HEK293 (cell line): ENCODE measurements around the gene ZNF607.

Experiments used
- GFI1B ChIP-seq: fragments of 450-650 bp; formaldehyde crosslinking; IDR thresholded peaks from 2 replicates; pipeline ENCODE4 v1.5.1; 2016; ENCODE audit warnings: missing biosample characterization, missing genetic modification characterization
- IKZF3 ChIP-seq: fragments of 450-650 bp; IDR thresholded peaks from 2 replicates; pipeline ENCODE4 v1.5.0; 2018; ENCODE audit warnings: missing biosample characterization, mild to moderate bottlenecking, missing genetic modification characterization, moderate library complexity
- MYNN ChIP-seq: fragments of 450-650 bp; formaldehyde crosslinking; IDR thresholded peaks from 2 replicates; pipeline ENCODE4 v1.5.1; 2016; ENCODE audit warnings: missing biosample characterization, missing genetic modification characterization, borderline replicate concordance
- REPIN1 ChIP-seq: fragments of 450-650 bp; formaldehyde crosslinking; IDR thresholded peaks from 2 replicates; pipeline ENCODE4 v1.5.1; 2017; ENCODE audit warnings: missing biosample characterization, missing genetic modification characterization, low read depth
- SP3 ChIP-seq: fragments of 450-650 bp; formaldehyde crosslinking; IDR thresholded peaks from 2 replicates; pipeline ENCODE4 v1.5.1; 2016; ENCODE audit warnings: missing biosample characterization, missing genetic modification characterization
- TRIM28 ChIP-seq: IDR thresholded peaks from 2 replicates; pipeline ENCODE4 v1.6.1; 2011; ENCODE audit warnings: low read length, control low read depth, borderline replicate concordance
- ZEB2 ChIP-seq: fragments of 450-650 bp; formaldehyde crosslinking; IDR thresholded peaks from 2 replicates; pipeline ENCODE4 v1.5.1; 2016; ENCODE audit warnings: missing biosample characterization, missing genetic modification characterization
- ZNF112 ChIP-seq: fragments of 450-650 bp; formaldehyde crosslinking; IDR thresholded peaks from 2 replicates; pipeline ENCODE4 v1.5.0; 2017; ENCODE audit warnings: missing biosample characterization, missing genetic modification characterization
- ZNF132 ChIP-seq: fragments of 450-650 bp; formaldehyde crosslinking; IDR thresholded peaks from 2 replicates; pipeline ENCODE4 v1.5.1; 2017; ENCODE audit warnings: missing biosample characterization, missing genetic modification characterization, borderline replicate concordance
- ZNF138 ChIP-seq: fragments of 450-650 bp; formaldehyde crosslinking; IDR thresholded peaks from 2 replicates; pipeline ENCODE4 v1.5.1; 2016; ENCODE audit warnings: missing biosample characterization, missing genetic modification characterization, borderline replicate concordance
- ZNF2 ChIP-seq: fragments of 450-650 bp; formaldehyde crosslinking; IDR thresholded peaks from 2 replicates; pipeline ENCODE4 v1.5.1; 2016; ENCODE audit warnings: missing biosample characterization, missing genetic modification characterization
- ZNF311 ChIP-seq: fragments of 450-650 bp; formaldehyde crosslinking; IDR thresholded peaks from 2 replicates; pipeline ENCODE4 v1.5.1; 2017; ENCODE audit warnings: missing biosample characterization, missing genetic modification characterization, borderline replicate concordance
- ZNF416 ChIP-seq: fragments of 450-650 bp; formaldehyde crosslinking; IDR thresholded peaks from 2 replicates; pipeline ENCODE4 v1.5.1; 2016; ENCODE audit warnings: missing biosample characterization, missing genetic modification characterization
- ZNF433 ChIP-seq: fragments of 450-650 bp; formaldehyde crosslinking; IDR thresholded peaks from 2 replicates; pipeline ENCODE4 v1.5.1; 2016; ENCODE audit warnings: missing biosample characterization, missing genetic modification characterization, low read depth
- ZNF549 ChIP-seq: fragments of 450-650 bp; IDR thresholded peaks from 2 replicates; pipeline ENCODE4 v1.5.1; 2018; ENCODE audit warnings: missing biosample characterization, missing genetic modification characterization, mild to moderate bottlenecking, inconsistent platforms, moderate library complexity
- ZNF555 ChIP-seq: fragments of 450-650 bp; formaldehyde crosslinking; conservative IDR thresholded peaks from 2 replicates; pipeline ENCODE4 v1.5.1; 2017; ENCODE audit warnings: missing biosample characterization, mild to moderate bottlenecking, missing genetic modification characterization, inconsistent platforms
- ZNF571 ChIP-seq: fragments of 450-650 bp; formaldehyde crosslinking; IDR thresholded peaks from 2 replicates; pipeline ENCODE4 v1.5.0; 2017; ENCODE audit warnings: missing biosample characterization, missing genetic modification characterization
- ZNF610 ChIP-seq: fragments of 450-650 bp; formaldehyde crosslinking; IDR thresholded peaks from 2 replicates; pipeline ENCODE4 v1.5.1; 2016; ENCODE audit warnings: missing biosample characterization, missing genetic modification characterization, borderline replicate concordance
- ZNF621 ChIP-seq: fragments of 450-650 bp; formaldehyde crosslinking; IDR thresholded peaks from 2 replicates; pipeline ENCODE4 v1.5.1; 2017; ENCODE audit warnings: missing biosample characterization, missing genetic modification characterization
- ZNF624 ChIP-seq: fragments of 450-650 bp; formaldehyde crosslinking; IDR thresholded peaks from 2 replicates; pipeline ENCODE4 v1.5.1; 2017; ENCODE audit warnings: missing biosample characterization, missing genetic modification characterization
- ZNF777 ChIP-seq: fragments of 450-650 bp; formaldehyde crosslinking; IDR thresholded peaks from 2 replicates; pipeline ENCODE4 v1.5.1; 2017; ENCODE audit warnings: missing biosample characterization, missing genetic modification characterization, borderline replicate concordance
- TF ChIP-seq, protein P1 (sequence below): fragments of 450-650 bp; formaldehyde crosslinking; conservative IDR thresholded peaks from 2 replicates; pipeline ENCODE4 v1.5.1; 2016; ENCODE audit warnings: low read depth, missing biosample characterization, missing genetic modification characterization
- TF ChIP-seq, protein P2 (sequence below): fragments of 450-650 bp; IDR thresholded peaks from 2 replicates; pipeline ENCODE4 v1.5.1; 2018; ENCODE audit warnings: missing biosample characterization, mild to moderate bottlenecking, missing genetic modification characterization
- TF ChIP-seq, protein P3 (sequence below): fragments of 450-650 bp; formaldehyde crosslinking; IDR thresholded peaks from 2 replicates; pipeline ENCODE4 v1.5.1; 2016; ENCODE audit warnings: missing biosample characterization, missing genetic modification characterization
- TF ChIP-seq, protein P4 (sequence below): IDR thresholded peaks from 2 replicates; pipeline ENCODE4 v1.6.1; 2011; ENCODE audit warnings: mild to moderate bottlenecking, low read depth, low read length, borderline replicate concordance
- TF ChIP-seq, protein P5 (sequence below): fragments of 450-650 bp; formaldehyde crosslinking; IDR thresholded peaks from 2 replicates; pipeline ENCODE4 v1.5.1; 2016; ENCODE audit warnings: missing biosample characterization, missing genetic modification characterization
- TF ChIP-seq, protein P6 (sequence below): fragments of 450-650 bp; formaldehyde crosslinking; IDR thresholded peaks from 2 replicates; pipeline ENCODE4 v1.5.1; 2016; ENCODE audit warnings: missing biosample characterization, missing genetic modification characterization
- TF ChIP-seq, protein P7 (sequence below): fragments of 450-650 bp; formaldehyde crosslinking; optimal IDR thresholded peaks from 2 replicates; pipeline ENCODE3; 2016; ENCODE audit warnings: missing biosample characterization, mild to moderate bottlenecking, missing genetic modification characterization

Gene ZNF607

DNA sequence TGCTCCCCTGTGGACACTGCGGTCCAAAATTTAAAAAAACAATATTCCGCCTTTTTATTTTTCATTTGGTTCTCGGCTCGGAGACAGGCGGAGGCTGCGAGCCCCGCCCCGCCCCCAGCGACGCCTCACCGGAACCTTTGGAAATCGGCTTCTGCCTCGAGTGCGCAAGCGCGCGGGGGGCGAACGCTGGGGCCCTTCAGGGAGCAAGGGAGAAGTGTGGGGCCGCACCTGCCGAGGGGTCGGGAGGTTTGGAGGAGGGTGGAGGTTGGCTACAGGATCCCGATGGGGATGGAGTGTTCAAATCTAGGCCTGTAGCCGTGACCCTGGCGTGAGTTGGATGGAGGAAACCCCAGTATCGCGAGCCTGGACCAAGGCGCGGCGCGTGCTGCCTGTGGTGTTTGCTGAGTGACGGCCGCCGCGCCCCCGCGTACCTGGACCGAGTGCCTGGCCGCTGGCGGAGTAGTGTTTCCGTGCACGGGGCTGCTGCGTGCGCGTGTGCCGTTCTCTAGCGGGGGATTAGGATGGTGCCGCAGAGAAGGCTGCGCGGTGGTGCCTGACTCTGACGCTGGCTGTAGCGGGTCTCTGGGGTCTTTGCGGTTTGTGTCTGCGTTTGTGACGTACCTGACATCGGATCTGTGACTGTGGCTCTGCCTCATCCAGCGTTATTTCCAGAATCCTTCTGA, 63.7 kb downstream of the ZNF607 start (continued):
- TF ChIP-seq, protein P1, sequence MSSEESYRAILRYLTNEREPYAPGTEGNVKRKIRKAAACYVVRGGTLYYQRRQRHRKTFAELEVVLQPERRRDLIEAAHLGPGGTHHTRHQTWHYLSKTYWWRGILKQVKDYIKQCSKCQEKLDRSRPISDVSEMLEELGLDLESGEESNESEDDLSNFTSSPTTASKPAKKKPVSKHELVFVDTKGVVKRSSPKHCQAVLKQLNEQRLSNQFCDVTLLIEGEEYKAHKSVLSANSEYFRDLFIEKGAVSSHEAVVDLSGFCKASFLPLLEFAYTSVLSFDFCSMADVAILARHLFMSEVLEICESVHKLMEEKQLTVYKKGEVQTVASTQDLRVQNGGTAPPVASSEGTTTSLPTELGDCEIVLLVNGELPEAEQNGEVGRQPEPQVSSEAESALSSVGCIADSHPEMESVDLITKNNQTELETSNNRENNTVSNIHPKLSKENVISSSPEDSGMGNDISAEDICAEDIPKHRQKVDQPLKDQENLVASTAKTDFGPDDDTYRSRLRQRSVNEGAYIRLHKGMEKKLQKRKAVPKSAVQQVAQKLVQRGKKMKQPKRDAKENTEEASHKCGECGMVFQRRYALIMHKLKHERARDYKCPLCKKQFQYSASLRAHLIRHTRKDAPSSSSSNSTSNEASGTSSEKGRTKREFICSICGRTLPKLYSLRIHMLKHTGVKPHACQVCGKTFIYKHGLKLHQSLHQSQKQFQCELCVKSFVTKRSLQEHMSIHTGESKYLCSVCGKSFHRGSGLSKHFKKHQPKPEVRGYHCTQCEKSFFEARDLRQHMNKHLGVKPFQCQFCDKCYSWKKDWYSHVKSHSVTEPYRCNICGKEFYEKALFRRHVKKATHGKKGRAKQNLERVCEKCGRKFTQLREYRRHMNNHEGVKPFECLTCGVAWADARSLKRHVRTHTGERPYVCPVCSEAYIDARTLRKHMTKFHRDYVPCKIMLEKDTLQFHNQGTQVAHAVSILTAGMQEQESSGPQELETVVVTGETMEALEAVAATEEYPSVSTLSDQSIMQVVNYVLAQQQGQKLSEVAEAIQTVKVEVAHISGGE (tag by site-specific recombination): peak; percentile 87
- TF ChIP-seq ZNF311 (tag by site-specific recombination) (no peak), ZNF571 (tag by site-specific recombination) (no peak), REPIN1 (tag by site-specific recombination) (peak; percentile 100; the same call in 1 of the 2 replicates), ZNF2 (tag by site-specific recombination) (peak; percentile 99), ZNF777 (peak; percentile 94; the same call in 1 of the 2 replicates), ZNF138 (tag by site-specific recombination) (no peak), SP3 (tag by site-specific recombination) (peak; percentile 74), ZNF112 (tag by site-specific recombination) (no peak), ZNF433 (tag by site-specific recombination) (no peak), ZNF555 (tag by site-specific recombination) (no peak), ZNF132 (tag by site-specific recombination) (peak; percentile 71; the same call in 1 of the 2 replicates), ZEB2 (tag by site-specific recombination) (peak; percentile 100), MYNN (no peak; the same call in 1 of the 2 replicates), ZNF416 (tag by site-specific recombination) (peak; percentile 95), ZNF621 (tag by site-specific recombination) (no peak), TRIM28 (peak; percentile 99; the same call in 1 of the 2 replicates), ZNF624 (peak; percentile 88; the same call in 1 of the 2 replicates), GFI1B (tag by site-specific recombination) (peak; percentile 82), ZNF610 (tag by site-specific recombination) (peak; percentile 96), IKZF3 (peak; percentile 93; the same call in 1 of the 2 replicates), ZNF549 (tag by site-specific recombination) (peak; percentile 19; the same call in 1 of the 2 replicates)
- TF ChIP-seq, protein P2, sequence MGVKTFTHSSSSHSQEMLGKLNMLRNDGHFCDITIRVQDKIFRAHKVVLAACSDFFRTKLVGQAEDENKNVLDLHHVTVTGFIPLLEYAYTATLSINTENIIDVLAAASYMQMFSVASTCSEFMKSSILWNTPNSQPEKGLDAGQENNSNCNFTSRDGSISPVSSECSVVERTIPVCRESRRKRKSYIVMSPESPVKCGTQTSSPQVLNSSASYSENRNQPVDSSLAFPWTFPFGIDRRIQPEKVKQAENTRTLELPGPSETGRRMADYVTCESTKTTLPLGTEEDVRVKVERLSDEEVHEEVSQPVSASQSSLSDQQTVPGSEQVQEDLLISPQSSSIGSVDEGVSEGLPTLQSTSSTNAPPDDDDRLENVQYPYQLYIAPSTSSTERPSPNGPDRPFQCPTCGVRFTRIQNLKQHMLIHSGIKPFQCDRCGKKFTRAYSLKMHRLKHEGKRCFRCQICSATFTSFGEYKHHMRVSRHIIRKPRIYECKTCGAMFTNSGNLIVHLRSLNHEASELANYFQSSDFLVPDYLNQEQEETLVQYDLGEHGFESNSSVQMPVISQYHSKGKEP (tag by site-specific recombination): no peak
- TF ChIP-seq, protein P3, sequence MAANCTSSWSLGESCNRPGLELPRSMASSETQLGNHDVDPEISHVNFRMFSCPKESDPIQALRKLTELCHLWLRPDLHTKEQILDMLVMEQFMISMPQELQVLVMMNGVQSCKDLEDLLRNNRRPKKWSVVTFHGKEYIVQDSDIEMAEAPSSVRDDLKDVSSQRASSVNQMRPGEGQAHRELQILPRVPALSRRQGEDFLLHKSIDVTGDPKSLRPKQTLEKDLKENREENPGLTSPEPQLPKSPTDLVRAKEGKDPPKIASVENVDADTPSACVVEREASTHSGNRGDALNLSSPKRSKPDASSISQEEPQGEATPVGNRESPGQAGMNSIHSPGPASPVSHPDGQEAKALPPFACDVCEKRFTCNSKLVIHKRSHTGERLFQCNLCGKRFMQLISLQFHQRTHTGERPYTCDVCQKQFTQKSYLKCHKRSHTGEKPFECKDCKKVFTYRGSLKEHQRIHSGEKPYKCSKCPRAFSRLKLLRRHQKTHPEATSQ (tag by site-specific recombination): peak; percentile 99
- TF ChIP-seq, protein P4, sequence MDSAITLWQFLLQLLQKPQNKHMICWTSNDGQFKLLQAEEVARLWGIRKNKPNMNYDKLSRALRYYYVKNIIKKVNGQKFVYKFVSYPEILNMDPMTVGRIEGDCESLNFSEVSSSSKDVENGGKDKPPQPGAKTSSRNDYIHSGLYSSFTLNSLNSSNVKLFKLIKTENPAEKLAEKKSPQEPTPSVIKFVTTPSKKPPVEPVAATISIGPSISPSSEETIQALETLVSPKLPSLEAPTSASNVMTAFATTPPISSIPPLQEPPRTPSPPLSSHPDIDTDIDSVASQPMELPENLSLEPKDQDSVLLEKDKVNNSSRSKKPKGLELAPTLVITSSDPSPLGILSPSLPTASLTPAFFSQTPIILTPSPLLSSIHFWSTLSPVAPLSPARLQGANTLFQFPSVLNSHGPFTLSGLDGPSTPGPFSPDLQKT: no peak
- TF ChIP-seq, protein P5, sequence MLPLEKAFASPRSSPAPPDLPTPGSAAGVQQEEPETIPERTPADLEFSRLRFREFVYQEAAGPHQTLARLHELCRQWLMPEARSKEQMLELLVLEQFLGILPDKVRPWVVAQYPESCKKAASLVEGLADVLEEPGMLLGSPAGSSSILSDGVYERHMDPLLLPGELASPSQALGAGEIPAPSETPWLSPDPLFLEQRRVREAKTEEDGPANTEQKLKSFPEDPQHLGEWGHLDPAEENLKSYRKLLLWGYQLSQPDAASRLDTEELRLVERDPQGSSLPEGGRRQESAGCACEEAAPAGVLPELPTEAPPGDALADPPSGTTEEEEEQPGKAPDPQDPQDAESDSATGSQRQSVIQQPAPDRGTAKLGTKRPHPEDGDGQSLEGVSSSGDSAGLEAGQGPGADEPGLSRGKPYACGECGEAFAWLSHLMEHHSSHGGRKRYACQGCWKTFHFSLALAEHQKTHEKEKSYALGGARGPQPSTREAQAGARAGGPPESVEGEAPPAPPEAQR: peak; percentile 79; the same call in 1 of the 2 replicates
- TF ChIP-seq, protein P6, sequence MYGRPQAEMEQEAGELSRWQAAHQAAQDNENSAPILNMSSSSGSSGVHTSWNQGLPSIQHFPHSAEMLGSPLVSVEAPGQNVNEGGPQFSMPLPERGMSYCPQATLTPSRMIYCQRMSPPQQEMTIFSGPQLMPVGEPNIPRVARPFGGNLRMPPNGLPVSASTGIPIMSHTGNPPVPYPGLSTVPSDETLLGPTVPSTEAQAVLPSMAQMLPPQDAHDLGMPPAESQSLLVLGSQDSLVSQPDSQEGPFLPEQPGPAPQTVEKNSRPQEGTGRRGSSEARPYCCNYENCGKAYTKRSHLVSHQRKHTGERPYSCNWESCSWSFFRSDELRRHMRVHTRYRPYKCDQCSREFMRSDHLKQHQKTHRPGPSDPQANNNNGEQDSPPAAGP (tag by site-specific recombination): peak; percentile 96
- TF ChIP-seq, protein P7, sequence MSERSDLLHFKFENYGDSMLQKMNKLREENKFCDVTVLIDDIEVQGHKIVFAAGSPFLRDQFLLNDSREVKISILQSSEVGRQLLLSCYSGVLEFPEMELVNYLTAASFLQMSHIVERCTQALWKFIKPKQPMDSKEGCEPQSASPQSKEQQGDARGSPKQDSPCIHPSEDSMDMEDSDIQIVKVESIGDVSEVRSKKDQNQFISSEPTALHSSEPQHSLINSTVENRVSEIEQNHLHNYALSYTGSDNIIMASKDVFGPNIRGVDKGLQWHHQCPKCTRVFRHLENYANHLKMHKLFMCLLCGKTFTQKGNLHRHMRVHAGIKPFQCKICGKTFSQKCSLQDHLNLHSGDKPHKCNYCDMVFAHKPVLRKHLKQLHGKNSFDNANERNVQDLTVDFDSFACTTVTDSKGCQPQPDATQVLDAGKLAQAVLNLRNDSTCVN (tag by site-specific recombination): peak; percentile 100
